Measurements from ENCODE around the gene MT1B.
A peak's percentile ranks its signal among the peaks of the same experiment; 100 is the strongest.

The MT1B gene

GRCh38 chr16:56607675-56608042, 44.0 kb upstream of the MT1B start:
- no peak for DNase-seq (ENCODE audit: low spot score)
- no peak for TF ChIP-seq CTCF (IDR thresholded peaks at IDR 0.05; ENCODE audit: extremely low read depth, missing control alignments)

- TF ChIP-seq CTCF (IDR thresholded peaks at IDR 0.05; ENCODE audit: extremely low read depth, missing control alignments) = no peak
- peak; percentile 96 for DNase-seq (ENCODE audit: low spot score)
Measured at GRCh38 chr16:56608043-56608875, 43.4 kb upstream of the MT1B start, which contains the start of gene MT2A. MT2A (plus strand) TSS chr16:56608584; CDS start chr16:56608656, 72 bp downstream.

- DNase-seq (ENCODE audit: low spot score) = no peak
- TF ChIP-seq CTCF (IDR thresholded peaks at IDR 0.05; ENCODE audit: extremely low read depth, missing control alignments) = no peak
Measured at GRCh38 chr16:56608876-56609462, 42.7 kb upstream of the MT1B start.

- peak; percentile 84 for DNase-seq (ENCODE audit: low spot score)
Measured at GRCh38 chr16:56609463-56609921, 42.2 kb upstream of the MT1B start.

GRCh38 chr16:56610017-56610608, 41.6 kb upstream of the MT1B start:
- TF ChIP-seq CTCF (IDR thresholded peaks at IDR 0.05; ENCODE audit: extremely low read depth, missing control alignments) = no peak
- no peak for DNase-seq (ENCODE audit: low spot score)

More at GRCh38 chr16:56609463-56609921, 42.2 kb upstream of the MT1B start:
- TF ChIP-seq CTCF (IDR thresholded peaks at IDR 0.05; ENCODE audit: extremely low read depth, missing control alignments) = no peak

- no peak for DNase-seq (ENCODE audit: low spot score)
- TF ChIP-seq CTCF (IDR thresholded peaks at IDR 0.05; ENCODE audit: extremely low read depth, missing control alignments) = no peak
Measured at GRCh38 chr16:56610609-56611111, 41.0 kb upstream of the MT1B start.
